ENCODE measurements around the gene PMEPA1. TPM values are rescaled to one million over a fixed set of nuclear protein-coding genes. Genes with fewer than 3 reads are reported as not detected.

The PMEPA1 gene
- total and polyA plus RNA-seq, 2 experiments from 2014 or later = 8.8 to 10.9 TPM

DNA sequence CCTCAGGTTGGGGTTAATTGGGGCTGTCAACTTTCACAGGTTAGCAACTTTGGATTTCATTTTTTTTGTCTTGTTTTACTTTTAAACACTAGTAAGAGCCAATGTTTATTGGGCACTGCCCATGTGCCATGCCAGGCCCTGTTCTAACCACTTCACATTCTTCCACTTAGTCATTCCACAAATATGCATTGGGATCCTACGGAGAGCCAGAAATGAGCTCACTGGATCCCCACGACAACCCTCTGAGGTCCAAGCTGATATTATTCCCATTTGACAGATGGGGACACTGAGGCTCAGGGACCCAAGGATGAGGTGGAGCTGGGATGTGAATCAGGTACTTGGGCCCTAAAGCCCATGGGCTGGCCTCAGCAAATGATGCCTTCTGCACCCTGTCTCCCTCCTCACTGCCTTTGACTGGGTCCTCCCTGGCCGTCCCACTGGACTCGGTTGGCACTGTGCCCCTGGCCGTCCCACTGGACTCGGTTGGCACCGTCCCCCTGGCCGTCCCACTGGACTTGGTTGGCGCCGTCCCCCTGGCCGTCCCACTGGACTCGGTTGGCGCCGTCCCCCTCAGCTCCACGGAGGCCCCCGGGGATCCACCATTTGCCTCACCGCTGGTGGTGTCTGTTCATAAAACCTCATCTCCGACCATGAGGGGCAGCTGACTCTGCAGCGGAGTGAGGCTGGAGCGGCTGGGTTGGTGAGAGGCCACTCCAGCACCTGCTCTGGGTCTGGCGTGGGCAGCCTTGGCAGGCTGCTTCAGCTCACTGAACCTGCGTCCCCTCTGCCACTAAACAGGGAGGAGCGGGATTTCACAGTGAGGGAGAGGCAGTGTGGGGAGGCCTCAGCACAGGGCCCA is 4.8 kb upstream of the PMEPA1 start:
- Histone ChIP-seq H3K4me3 (no peak overlapping the region), H3K9me3 (ENCODE audit: low read depth) (no peaks in the 10 kb centered on the region), H3K4me1 (ENCODE audit: low read depth) (peaks cover 4% of the 10 kb centered on the region), H3K27me3 (peaks cover 8% of the 10 kb centered on the region), H3K36me3 (no peaks in the 10 kb centered on the region), H3K27ac (no peak overlapping the region)
- TF ChIP-seq, protein P1, sequence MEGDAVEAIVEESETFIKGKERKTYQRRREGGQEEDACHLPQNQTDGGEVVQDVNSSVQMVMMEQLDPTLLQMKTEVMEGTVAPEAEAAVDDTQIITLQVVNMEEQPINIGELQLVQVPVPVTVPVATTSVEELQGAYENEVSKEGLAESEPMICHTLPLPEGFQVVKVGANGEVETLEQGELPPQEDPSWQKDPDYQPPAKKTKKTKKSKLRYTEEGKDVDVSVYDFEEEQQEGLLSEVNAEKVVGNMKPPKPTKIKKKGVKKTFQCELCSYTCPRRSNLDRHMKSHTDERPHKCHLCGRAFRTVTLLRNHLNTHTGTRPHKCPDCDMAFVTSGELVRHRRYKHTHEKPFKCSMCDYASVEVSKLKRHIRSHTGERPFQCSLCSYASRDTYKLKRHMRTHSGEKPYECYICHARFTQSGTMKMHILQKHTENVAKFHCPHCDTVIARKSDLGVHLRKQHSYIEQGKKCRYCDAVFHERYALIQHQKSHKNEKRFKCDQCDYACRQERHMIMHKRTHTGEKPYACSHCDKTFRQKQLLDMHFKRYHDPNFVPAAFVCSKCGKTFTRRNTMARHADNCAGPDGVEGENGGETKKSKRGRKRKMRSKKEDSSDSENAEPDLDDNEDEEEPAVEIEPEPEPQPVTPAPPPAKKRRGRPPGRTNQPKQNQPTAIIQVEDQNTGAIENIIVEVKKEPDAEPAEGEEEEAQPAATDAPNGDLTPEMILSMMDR (IDR thresholded peaks at IDR 0.05; ENCODE audit: low read depth, low read length) = no peak
- peak in 1 of 2 donors; percentile 57 for DNase-seq (ENCODE audit: low read depth in 1 of 2, low spot score in 1 of 2)

DNA sequence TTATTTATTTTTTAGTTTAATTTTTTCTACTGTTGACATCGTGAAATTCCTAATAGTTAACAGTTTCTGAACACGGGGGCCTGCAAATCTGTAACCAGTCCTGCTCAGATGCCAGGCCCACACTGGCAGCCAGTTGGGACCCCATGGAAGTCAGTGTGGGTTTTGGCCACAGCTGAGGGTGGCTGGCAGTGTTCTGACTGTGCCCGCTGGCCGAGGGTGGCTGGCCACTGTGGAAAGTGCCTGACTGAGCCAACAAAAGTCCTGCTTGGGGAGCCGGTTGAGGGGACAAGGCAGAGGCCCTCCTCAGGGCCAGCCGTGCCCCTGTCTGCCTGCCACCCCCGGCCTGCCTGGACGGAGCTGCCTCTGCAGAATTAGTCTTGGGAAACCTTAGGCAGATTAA is 4.1 kb upstream of the PMEPA1 start:
- H3K27ac ChIP-seq = no peak overlapping the region
- no peak for DNase-seq (ENCODE audit: low read depth in 1 of 2, low spot score in 1 of 2)
- no peak overlapping the region for H3K4me3 ChIP-seq
- no peaks in the 10 kb centered on the region for H3K9me3 ChIP-seq (ENCODE audit: low read depth)
- peaks cover 8% of the 10 kb centered on the region for H3K27me3 ChIP-seq
- no peaks in the 10 kb centered on the region for H3K36me3 ChIP-seq
- TF ChIP-seq, protein P1 (IDR thresholded peaks at IDR 0.05; ENCODE audit: low read depth, low read length) = no peak
- peaks cover 4% of the 10 kb centered on the region for H3K4me1 ChIP-seq (ENCODE audit: low read depth)

DNA sequence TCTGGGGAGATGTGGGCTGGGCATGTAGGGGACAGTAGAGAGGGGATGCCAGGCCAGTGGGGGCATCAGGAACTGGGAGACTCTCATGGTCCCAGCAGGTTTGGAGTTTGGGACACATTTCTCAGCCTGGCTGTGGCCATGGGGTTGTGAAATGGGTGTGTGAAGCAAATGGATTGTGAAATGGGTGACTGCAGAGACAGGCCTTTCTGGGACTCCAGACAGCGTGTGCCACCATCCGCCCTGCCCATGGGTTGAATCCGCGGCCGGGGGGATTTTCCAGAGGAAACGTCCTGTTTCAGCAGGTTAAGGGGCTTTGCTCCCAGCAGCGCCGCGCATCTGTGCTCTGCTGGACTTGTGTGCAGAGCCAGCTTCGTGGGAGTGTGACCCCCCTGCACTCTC is 3.7 kb upstream of the PMEPA1 start:
- H3K4me3 ChIP-seq = no peak overlapping the region
- peaks cover 7% of the 10 kb centered on the region for H3K4me1 ChIP-seq (ENCODE audit: low read depth)
- H3K27me3 ChIP-seq = peaks cover 8% of the 10 kb centered on the region

DNA sequence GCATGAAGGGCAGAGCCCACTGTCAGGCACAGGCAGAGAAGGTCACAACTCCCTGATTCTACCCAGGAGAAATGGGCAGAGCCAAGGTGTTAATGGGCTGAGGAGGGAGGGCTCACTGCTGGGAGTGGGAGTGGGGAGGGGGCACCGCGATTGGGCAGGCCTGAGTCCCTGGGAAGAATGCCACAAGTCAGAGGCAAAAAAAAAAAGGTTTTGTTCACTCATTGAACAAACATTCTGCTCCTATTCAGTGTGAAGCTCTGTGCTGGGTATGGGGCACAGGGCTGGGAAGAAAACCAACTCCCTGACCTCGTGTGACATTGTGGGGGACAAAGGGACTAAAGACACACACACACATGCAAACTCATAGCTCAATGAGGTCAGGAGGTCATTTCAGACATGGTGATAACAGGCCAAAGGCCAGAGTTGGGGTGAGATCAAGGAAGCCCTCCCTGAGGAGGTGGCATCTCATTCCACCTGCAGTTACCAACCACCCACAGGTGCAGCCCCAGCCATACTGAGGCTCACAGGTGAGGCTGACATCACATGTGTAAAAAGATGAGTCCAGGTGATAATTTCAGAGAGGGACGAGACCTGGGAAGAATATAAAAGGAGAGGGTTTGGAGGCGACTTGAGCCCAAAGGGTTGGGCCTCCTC is 3.2 kb upstream of the PMEPA1 start:
- TF ChIP-seq, protein P1 (IDR thresholded peaks at IDR 0.05; ENCODE audit: low read depth, low read length) = no peak
- Histone ChIP-seq H3K9me3 (ENCODE audit: low read depth) (no peaks in the 10 kb centered on the region), H3K4me1 (ENCODE audit: low read depth) (peaks cover 11% of the 10 kb centered on the region), H3K27me3 (peaks cover 8% of the 10 kb centered on the region), H3K4me3 (no peak overlapping the region), H3K36me3 (no peaks in the 10 kb centered on the region), H3K27ac (no peak overlapping the region)
- DNase-seq (ENCODE audit: low read depth in 1 of 2, low spot score in 1 of 2) = no peak

More for the DNA sequence above, 3.7 kb upstream of the PMEPA1 start:
- DNase-seq (ENCODE audit: low read depth in 1 of 2, low spot score in 1 of 2) = no peak
- TF ChIP-seq, protein P1 (IDR thresholded peaks at IDR 0.05; ENCODE audit: low read depth, low read length) = no peak
- Histone ChIP-seq H3K9me3 (ENCODE audit: low read depth) (no peaks in the 10 kb centered on the region), H3K27ac (no peak overlapping the region), H3K36me3 (no peaks in the 10 kb centered on the region)

DNA sequence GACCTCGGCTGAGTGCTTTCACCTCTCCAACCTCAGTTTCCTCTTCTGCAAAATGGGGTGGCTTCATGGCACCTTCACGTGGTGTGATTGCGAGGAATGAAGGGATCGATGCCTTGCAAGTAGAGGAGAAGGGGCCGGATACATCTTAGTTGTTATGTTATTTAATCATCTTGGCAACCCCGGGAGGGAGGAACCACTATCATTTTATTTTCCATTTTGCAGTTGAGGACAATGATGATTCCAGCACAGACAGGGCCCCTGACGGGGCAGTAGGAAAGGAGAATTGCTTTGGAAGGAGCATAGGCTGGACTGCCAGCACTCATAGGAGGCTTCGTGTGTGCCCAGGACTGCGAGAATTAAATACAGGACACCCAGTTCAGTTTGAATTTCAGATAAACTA is 2.5 kb upstream of the PMEPA1 start:
- Histone ChIP-seq H3K4me1 (ENCODE audit: low read depth) (peaks cover 11% of the 10 kb centered on the region), H3K27me3 (peaks cover 8% of the 10 kb centered on the region), H3K9me3 (ENCODE audit: low read depth) (no peaks in the 10 kb centered on the region), H3K36me3 (no peaks in the 10 kb centered on the region), H3K27ac (no peak overlapping the region), H3K4me3 (no peak overlapping the region)
- TF ChIP-seq, protein P1 (IDR thresholded peaks at IDR 0.05; ENCODE audit: low read depth, low read length) = no peak
- no peak for DNase-seq (ENCODE audit: low read depth in 1 of 2, low spot score in 1 of 2)
